Lower lobe of right lung (tissue), 2 donors: ENCODE data around the gene DHRSX. TPM values are rescaled to one million over a fixed set of nuclear protein-coding genes. Genes with fewer than 3 reads are reported as not detected.

Experiments used
- ATAC-seq, 2 donors: fragments of 200-7000 bp; cut with Tn5 transposase; one replicate each; pipeline ENCODE4 v1.9.1; 2020 to 2022; ENCODE audit warnings: mild to moderate bottlenecking in 2 of 2, moderate library complexity in 2 of 2
- DNase-seq: peaks from one replicate; pipeline ENCODE4 v3.0.0-alpha.2; 2020
- H3K27ac ChIP-seq: fragments of 200-600 bp; one replicate; pipeline ENCODE4 v1.8.0; 2022
- H3K27me3 ChIP-seq: fragments of 200-600 bp; one replicate; pipeline ENCODE4 v1.8.0; 2022; ENCODE audit warnings: low read depth
- H3K36me3 ChIP-seq: fragments of 200-600 bp; one replicate; pipeline ENCODE4 v1.8.0; 2022; ENCODE audit warnings: mild to moderate bottlenecking
- H3K4me1 ChIP-seq: fragments of 200-600 bp; one replicate; pipeline ENCODE4 v1.8.0; 2022
- H3K4me3 ChIP-seq: fragments of 200-600 bp; one replicate; pipeline ENCODE4 v1.8.0; 2022; ENCODE audit warnings: mild to moderate bottlenecking
- H3K9me3 ChIP-seq: fragments of 200-600 bp; one replicate; pipeline ENCODE4 v1.8.0; 2022
- intact Hi-C: fragments of 100-400 bp; cut with DNase I; formaldehyde crosslinking; loops from one replicate; pipeline ENCODE4 v1.11.0; 2022
- total RNA-seq: library from RNA; stranded (reverse); fragmentation: NEBNext Ultra II Directional; extraction: Animal tissue kit (Norgen Biotek cat#: 25700); gene quantifications from one replicate; pipeline ENCODE4 v1.2.1, GENCODE V29; 2021
- TF ChIP-seq, protein P1 (sequence below): fragments of 200-600 bp; IDR thresholded peaks from one replicate; pipeline ENCODE4 v1.8.0; 2022; ENCODE audit warnings: antibody characterized with exemption, mild to moderate bottlenecking
- donor health status: DM: no; HTN: yes; CAD: no; lungs with severe emphysema.

The DHRSX gene
- total RNA-seq, 1 donor from 2014 or later, result 31.9 TPM

DNA sequence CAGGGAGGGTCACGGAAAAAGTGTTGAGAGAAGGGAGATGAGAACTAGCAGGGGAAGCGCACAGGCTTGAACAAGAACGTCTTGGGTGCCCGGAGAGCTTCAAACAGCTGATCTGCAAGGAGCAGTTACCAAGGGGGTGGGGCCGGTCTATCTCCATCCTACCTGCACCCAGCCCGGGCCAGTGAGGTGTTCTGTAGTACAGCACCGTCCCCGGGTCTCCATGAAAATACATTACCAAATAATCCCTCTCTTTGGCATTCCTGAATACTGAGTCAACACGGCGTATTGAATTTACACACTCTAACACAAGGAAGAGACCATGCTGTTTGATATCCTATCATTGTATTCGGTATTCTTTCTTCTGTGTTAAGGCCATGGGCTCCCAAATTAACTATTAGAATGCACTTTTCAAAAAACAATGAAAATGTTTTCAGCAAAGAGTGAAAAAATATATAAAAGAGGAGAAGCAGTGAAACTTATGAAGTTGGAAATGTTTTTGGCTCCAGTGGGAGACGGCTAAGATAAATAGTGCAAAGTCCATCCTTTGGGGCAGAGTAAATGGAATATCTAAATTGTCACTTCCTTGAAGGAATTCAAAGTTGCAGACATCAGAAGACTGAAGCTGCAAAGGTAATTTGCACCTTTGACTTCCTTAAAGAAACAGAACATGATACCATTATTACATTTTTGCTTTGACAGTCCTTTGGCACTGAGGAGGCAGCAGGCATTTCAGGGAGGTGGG is 90.3 kb downstream of the DHRSX start:
- ATAC-seq (no peak), DNase-seq (no peak)
- no peaks in the 10 kb centered on the region for H3K27me3 ChIP-seq
- intact Hi-C loops, result no loop called here
- no peak overlapping the region for H3K4me3 ChIP-seq
- H3K9me3 ChIP-seq, result peaks cover 6% of the 10 kb centered on the region
- no peak overlapping the region for H3K27ac ChIP-seq
- H3K36me3 ChIP-seq, result peaks cover 18% of the 10 kb centered on the region
- H3K4me1 ChIP-seq, result no peaks in the 10 kb centered on the region
- TF ChIP-seq, protein P1, sequence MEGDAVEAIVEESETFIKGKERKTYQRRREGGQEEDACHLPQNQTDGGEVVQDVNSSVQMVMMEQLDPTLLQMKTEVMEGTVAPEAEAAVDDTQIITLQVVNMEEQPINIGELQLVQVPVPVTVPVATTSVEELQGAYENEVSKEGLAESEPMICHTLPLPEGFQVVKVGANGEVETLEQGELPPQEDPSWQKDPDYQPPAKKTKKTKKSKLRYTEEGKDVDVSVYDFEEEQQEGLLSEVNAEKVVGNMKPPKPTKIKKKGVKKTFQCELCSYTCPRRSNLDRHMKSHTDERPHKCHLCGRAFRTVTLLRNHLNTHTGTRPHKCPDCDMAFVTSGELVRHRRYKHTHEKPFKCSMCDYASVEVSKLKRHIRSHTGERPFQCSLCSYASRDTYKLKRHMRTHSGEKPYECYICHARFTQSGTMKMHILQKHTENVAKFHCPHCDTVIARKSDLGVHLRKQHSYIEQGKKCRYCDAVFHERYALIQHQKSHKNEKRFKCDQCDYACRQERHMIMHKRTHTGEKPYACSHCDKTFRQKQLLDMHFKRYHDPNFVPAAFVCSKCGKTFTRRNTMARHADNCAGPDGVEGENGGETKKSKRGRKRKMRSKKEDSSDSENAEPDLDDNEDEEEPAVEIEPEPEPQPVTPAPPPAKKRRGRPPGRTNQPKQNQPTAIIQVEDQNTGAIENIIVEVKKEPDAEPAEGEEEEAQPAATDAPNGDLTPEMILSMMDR, result no peak

GRCh38 chrX:2409796-2410195 is 91.0 kb downstream of the DHRSX start:
- intact Hi-C loops, result no loop called here
- no peak for ATAC-seq
- Histone ChIP-seq H3K36me3 (peaks cover 18% of the 10 kb centered on the region), H3K4me3 (no peak overlapping the region), H3K9me3 (peaks cover 6% of the 10 kb centered on the region), H3K4me1 (no peaks in the 10 kb centered on the region), H3K27me3 (no peaks in the 10 kb centered on the region), H3K27ac (no peak overlapping the region)
- TF ChIP-seq, protein P1, result no peak
- no peak for DNase-seq

GRCh38 chrX:2408856-2409255 is 91.9 kb downstream of the DHRSX start:
- Histone ChIP-seq H3K4me3 (no peak overlapping the region), H3K9me3 (peaks cover 6% of the 10 kb centered on the region), H3K36me3 (peaks cover 18% of the 10 kb centered on the region), H3K27me3 (no peaks in the 10 kb centered on the region), H3K4me1 (no peaks in the 10 kb centered on the region), H3K27ac (no peak overlapping the region)
- intact Hi-C loops, result no loop called here
- TF ChIP-seq, protein P1, result no peak
- ATAC-seq, result no peak
- DNase-seq, result no peak

DNA sequence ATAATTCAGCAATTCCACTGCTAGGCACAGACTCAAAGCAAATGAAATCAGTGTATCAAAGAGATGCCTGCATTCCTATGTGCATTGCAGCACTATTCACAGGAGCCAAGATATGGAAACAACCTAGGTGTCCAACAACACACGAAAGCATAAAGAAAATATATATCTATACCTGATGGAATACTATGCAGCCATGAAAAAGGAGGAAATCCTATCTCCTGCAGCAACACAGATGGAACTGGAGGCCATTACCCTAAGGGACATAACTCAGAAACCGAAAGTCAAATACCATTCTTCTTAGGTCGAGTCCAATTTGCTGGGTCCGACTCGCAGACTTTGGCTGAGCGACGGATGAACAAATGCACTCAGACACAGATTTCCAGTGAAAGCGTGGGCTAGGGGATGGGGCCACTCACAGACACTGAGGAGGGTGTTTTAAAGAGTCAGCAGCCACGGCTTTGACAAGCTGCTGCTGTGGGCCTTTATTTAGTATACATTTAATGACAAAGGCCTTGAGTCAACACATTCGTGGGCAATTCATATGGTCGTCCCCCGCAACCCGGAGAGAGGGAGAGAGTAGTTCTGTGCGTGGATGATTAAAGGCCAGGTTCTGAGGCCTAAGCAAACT is 93.8 kb downstream of the DHRSX start:
- intact Hi-C loops, result no loop called here
- peaks cover 18% of the 10 kb centered on the region for H3K36me3 ChIP-seq
- no peaks in the 10 kb centered on the region for H3K27me3 ChIP-seq
- no peak overlapping the region for H3K27ac ChIP-seq
- DNase-seq (no peak), ATAC-seq (no peak)
- TF ChIP-seq, protein P1, result no peak
- H3K9me3 ChIP-seq, result peaks cover 6% of the 10 kb centered on the region
- H3K4me3 ChIP-seq, result no peak overlapping the region
- no peaks in the 10 kb centered on the region for H3K4me1 ChIP-seq

DNA sequence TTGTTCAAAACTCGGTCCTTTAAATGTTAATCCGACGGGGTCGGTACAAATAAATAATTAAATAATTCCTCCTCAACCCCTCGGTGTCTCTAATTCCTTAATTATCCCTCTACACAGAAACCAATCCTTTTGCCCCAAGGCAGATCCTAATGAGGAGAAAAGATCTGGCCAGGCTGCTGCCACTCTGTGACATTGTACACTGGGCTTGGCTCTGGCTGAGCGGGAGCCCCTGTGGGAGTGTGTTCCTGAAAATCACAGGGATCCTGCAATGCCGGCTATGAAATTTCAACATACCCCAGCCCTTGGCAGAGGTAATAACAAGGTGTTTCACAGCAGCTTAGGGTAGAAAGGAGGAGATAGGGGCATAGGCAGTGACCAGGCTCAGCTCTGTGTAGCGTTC is 96.0 kb downstream of the DHRSX start:
- peaks cover 13% of the 10 kb centered on the region for H3K4me1 ChIP-seq
- H3K36me3 ChIP-seq, result peaks cover 18% of the 10 kb centered on the region
- H3K4me3 ChIP-seq, result no peak overlapping the region
- TF ChIP-seq, protein P1, result no peak
- no peaks in the 10 kb centered on the region for H3K27me3 ChIP-seq
- no peak for DNase-seq
- no peak for ATAC-seq
- H3K27ac ChIP-seq, result no peak overlapping the region
- H3K9me3 ChIP-seq, result peaks cover 6% of the 10 kb centered on the region
- intact Hi-C loops, result no loop called here
